Right lobe of liver (tissue), 6 donors: Measurements from ENCODE around the gene GRM2. TPM values are rescaled to one million over a fixed set of nuclear protein-coding genes. Genes with fewer than 3 reads are reported as not detected.

Experiments used
- ATAC-seq, 4 donors: fragments of 200-7000 bp; cut with Tn5 transposase; one replicate each; pipeline ENCODE4 v1.9.1; 2020; ENCODE audit warnings: mild to moderate bottlenecking in 4 of 4, moderate library complexity in 4 of 4
- DNase-seq, 3 donors: peaks; one replicate each; pipeline ENCODE4 v3.0.0-alpha.2; 2020
- H3K27ac ChIP-seq, 3 donors: fragments of 200-600 bp; one replicate each; pipeline ENCODE4 v1.8.0; 2022
- H3K27me3 ChIP-seq, 2 donors: fragments of 200-600 bp; one replicate each; pipeline ENCODE4 v1.8.0; 2022
- H3K36me3 ChIP-seq, 4 donors: fragments of 200-600 bp; sonication (generic) in 1 of 4; one replicate each; pipeline versions ENCODE4 v1.5.1 to v1.8.0; 2017 to 2022; ENCODE audit warnings: control low read depth in 1 of 4
- H3K4me1 ChIP-seq, 4 donors: fragments of 200-600 bp; sonication (generic) in 1 of 4; one replicate each; pipeline versions ENCODE4 v1.5.1 to v1.8.0; 2017 to 2022; ENCODE audit warnings: control low read depth in 1 of 4
- H3K4me3 ChIP-seq, 3 donors: fragments of 200-600 bp; one replicate each; pipeline ENCODE4 v1.8.0; 2022
- H3K9me3 ChIP-seq, 4 donors: fragments of 200-600 bp; sonication (generic) in 1 of 4; one replicate each; pipeline versions ENCODE4 v1.5.1 to v1.8.0; 2017 to 2022; ENCODE audit warnings: control low read depth in 1 of 4
- POLR2A ChIP-seq: fragments of 450-650 bp; IDR thresholded peaks from one replicate; pipeline ENCODE4 v1.6.1; 2017; ENCODE audit warnings: antibody characterized with exemption, mild to moderate bottlenecking
- WGBS: methylation state at CpG from one replicate; pipeline ENCODE4 v1.1.6; 2018; ENCODE audit warnings: low coverage, low lambda C conversion rate; ENCODE audit not compliant: insufficient coverage; ENCODE audit errors: missing lambda C conversion rate; 5-methylcytosine and 5-hydroxymethylcytosine counted together
- intact Hi-C, 2 donors: fragments of 100-400 bp; cut with DNase I; formaldehyde crosslinking; loops; one replicate each; pipeline versions ENCODE4 v1.11.2 to v1.14.1; 2022
- total RNA-seq, 6 experiments: library from RNA; depleted of rRNA in 2 of 6; stranded (reverse); fragments of >200 nt in 2 of 6; fragmentation: NEBNext Ultra II Directional in 3 of 6; extraction: Animal tissue kit (Norgen Biotek cat#: 25700) in 3 of 6; gene quantifications; one replicate each; pipeline versions ENCODE4 v1.1.0 to v1.2.4, GENCODE V29; 2016 to 2023
- TF ChIP-seq, protein P1 (sequence below), 4 donors: fragments of 200-600 bp in 3 of 4; fragments of 450-650 bp in 1 of 4; IDR thresholded peaks; one replicate each; pipeline versions ENCODE4 v1.5.1 to v1.8.0; 2016 to 2022; ENCODE audit warnings: antibody characterized with exemption in 4 of 4, mild to moderate bottlenecking in 2 of 4
- donor health status: DM: no; HTN: yes; CAD: no.
- donor health status: DM: no; HTN: no; CAD: no.
- donor health status: DM: no; HTN: no; CAD: no.
- donor health status: DM: no; HTN: yes; CAD: no.
- donor health status: DM: no; HTN: yes; CAD: no.

Gene GRM2
- total RNA-seq, 6 experiments from 2014 or later = 1.2 TPM; not detected in 5

DNA sequence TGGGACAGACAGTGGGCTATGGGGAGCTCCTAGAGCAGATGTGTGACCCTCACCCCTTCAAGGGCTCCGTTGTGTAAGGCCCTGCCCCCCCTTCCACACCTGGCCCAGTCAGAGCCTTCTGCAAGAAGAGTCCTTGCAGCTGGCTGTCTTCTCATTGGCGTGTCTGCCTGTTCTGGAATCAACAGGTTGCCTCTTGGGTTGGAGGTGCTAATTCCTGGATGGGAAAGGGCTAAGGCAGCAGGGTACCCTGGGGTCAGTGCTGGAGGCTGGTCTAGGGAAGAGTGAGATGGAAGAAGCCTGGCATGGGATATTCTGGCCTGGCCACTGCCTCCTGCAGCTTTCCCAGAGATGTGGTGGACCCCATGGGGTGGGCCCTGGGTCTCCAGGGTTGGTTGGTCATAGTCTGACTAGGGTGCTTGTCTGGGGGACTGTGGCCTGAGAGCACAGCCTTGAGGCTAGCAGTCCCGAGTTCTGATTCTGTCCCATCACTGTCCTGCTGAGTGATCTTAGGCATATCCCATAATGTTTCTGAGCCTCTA lies 30.7 kb upstream of the GRM2 start:
- intact Hi-C loops = no loop called here
- peaks cover 0 to 29% (median 7%) of the 10 kb centered on the region in 4 donors for H3K4me1 ChIP-seq
- no peak for ATAC-seq
- no peaks in the 10 kb centered on the region for H3K27me3 ChIP-seq
- TF ChIP-seq, protein P1, sequence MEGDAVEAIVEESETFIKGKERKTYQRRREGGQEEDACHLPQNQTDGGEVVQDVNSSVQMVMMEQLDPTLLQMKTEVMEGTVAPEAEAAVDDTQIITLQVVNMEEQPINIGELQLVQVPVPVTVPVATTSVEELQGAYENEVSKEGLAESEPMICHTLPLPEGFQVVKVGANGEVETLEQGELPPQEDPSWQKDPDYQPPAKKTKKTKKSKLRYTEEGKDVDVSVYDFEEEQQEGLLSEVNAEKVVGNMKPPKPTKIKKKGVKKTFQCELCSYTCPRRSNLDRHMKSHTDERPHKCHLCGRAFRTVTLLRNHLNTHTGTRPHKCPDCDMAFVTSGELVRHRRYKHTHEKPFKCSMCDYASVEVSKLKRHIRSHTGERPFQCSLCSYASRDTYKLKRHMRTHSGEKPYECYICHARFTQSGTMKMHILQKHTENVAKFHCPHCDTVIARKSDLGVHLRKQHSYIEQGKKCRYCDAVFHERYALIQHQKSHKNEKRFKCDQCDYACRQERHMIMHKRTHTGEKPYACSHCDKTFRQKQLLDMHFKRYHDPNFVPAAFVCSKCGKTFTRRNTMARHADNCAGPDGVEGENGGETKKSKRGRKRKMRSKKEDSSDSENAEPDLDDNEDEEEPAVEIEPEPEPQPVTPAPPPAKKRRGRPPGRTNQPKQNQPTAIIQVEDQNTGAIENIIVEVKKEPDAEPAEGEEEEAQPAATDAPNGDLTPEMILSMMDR (IDR thresholded peaks at IDR 0.05) = no peak
- TF ChIP-seq POLR2A = no peak
- no peaks in the 10 kb centered on the region for H3K9me3 ChIP-seq
- 100% methylated on average over 1 of the region's 3 CpGs for WGBS
- H3K36me3 ChIP-seq = peaks cover 0 to 6% (median 0%) of the 10 kb centered on the region in 4 donors
- peak in 1 of 3 donors; percentile 39 for DNase-seq
- H3K4me3 ChIP-seq = no peak overlapping the region
- no peak overlapping the region for H3K27ac ChIP-seq

DNA sequence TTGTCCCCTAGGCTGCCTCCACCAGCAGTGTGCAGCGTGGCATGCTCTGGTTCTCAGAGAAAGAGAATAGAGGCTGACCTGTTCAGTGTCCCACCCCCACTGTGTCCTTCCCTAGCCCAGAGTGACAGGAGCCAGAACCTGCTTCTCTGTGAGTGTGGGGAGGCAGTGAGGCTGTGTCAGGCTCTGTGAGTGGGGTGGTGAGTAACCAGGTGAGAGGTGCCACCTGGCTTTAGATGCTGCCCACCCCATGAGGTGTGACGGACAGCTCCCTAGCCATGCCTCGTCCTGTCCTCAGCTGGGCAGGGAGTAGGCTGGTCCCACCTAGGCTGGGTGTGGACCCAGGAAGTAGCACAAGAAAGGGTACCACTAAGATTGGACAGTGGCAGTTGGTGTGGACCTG lies 29.5 kb upstream of the GRM2 start:
- WGBS = no CpG with 5 or more reads among the region's 3 CpGs
- Histone ChIP-seq H3K4me1 (peaks cover 0 to 31% (median 12%) of the 10 kb centered on the region in 4 donors), H3K27ac (no peak overlapping the region), H3K9me3 (no peaks in the 10 kb centered on the region), H3K4me3 (no peak overlapping the region), H3K27me3 (no peaks in the 10 kb centered on the region), H3K36me3 (peaks cover 0 to 6% (median 0%) of the 10 kb centered on the region in 4 donors)
- DNase-seq = peak in 1 of 3 donors; percentile 33
- TF ChIP-seq POLR2A = no peak
- TF ChIP-seq, protein P1 (IDR thresholded peaks at IDR 0.05) = no peak
- intact Hi-C loops = no loop called here
- no peak for ATAC-seq

DNA sequence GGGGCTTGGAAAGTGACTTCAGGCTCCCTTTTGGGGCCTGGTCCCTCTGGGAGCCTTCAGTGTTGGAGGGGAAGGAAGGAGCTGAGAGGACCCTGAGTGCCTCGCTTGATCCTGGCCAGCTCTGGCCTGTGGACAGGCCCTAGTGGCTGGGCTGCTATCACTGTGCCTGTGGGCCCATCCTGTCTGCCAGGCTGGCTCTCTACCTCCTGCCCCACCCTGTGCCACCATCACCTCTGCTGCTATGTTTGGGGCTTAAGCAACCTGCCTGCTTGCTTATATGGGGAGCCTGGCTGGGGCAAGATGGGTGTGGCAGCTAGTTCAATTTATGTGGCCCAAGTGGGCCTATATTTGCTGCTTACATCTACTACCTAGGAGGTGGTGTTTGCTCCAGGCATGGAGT lies 28.7 kb upstream of the GRM2 start:
- ATAC-seq (no peak), DNase-seq (peak in 1 of 3 donors; percentile 29)
- Histone ChIP-seq H3K27ac (no peak overlapping the region), H3K36me3 (peaks cover 0 to 6% (median 0%) of the 10 kb centered on the region in 4 donors), H3K4me3 (no peak overlapping the region), H3K9me3 (no peaks in the 10 kb centered on the region), H3K27me3 (no peaks in the 10 kb centered on the region), H3K4me1 (peaks cover 0 to 23% (median 9%) of the 10 kb centered on the region in 4 donors)
- intact Hi-C loops = no loop called here
- TF ChIP-seq, protein P1 (IDR thresholded peaks at IDR 0.05) = no peak
- no peak for TF ChIP-seq POLR2A
- WGBS = no CpG with 5 or more reads among the region's 1 CpG

DNA sequence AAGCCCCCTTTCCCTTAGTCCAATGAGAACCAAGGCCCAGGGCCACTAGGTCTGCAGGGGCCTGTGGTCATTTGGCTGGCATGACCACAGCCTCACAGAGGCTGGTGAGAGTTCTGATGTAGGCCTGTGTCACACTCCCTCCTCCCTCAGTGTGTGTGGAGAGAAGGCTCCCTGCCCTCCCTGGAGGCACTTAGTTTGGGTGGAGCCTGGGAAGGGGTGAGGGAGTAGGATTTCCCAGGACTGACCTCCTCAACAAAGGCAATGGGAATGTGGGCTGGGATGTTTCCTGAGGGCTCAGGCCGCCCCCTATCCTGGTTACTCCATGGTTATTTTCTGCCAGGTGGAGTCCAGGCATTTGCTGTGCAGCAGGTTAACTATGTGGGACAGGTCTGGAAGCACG lies 28.2 kb upstream of the GRM2 start:
- no CpG with 5 or more reads among the region's 2 CpGs for WGBS
- DNase-seq (peak in 1 of 3 donors; percentile 29), ATAC-seq (no peak)
- Histone ChIP-seq H3K36me3 (peaks cover 0 to 6% (median 0%) of the 10 kb centered on the region in 4 donors), H3K4me3 (no peak overlapping the region), H3K27ac (no peak overlapping the region), H3K9me3 (no peaks in the 10 kb centered on the region), H3K27me3 (no peaks in the 10 kb centered on the region), H3K4me1 (peaks cover 0 to 18% (median 7%) of the 10 kb centered on the region in 4 donors)
- intact Hi-C loops = no loop called here
- TF ChIP-seq, protein P1 (IDR thresholded peaks at IDR 0.05) = no peak
- no peak for TF ChIP-seq POLR2A
